Fibroblast of skin of abdomen (primary cell): ENCODE data around the gene DLGAP4.

Source experiments
- DNase-seq: peaks from one replicate; pipeline ENCODE4 v3.0.0-alpha.2; 2013

The DLGAP4 gene

GRCh38 chr20:36411861-36412454, 105.8 kb downstream of the DLGAP4 start:
- DNase-seq = no peak

DNA sequence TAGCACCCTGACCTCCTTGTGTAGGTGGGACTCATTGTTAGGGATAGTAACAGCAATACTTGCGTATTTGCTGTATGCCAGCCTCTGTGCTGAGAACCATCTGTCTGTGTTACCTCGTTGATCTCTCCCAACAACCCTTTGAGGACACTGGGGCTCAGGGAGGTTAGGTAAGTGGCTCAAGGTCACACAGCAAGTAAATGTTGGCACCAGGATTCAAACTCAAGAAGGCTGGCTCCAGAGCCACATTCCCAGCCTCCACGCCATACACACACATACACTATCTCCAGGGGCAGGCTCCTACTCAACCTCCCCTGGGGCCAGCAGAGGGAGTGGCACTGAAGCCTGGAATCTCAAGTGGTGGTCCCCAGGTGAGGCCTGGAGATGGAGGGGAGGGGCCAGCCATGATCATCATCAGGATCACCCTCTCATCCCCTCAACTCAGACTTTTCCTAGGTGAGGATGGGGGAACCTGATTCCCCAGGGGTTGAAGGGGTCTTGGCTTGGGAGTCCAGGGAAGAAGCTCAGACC, 109.4 kb downstream of the DLGAP4 start:
- no peak for DNase-seq

GRCh38 chr20:36418711-36419110, 112.6 kb downstream of the DLGAP4 start:
- DNase-seq = no peak

DNA sequence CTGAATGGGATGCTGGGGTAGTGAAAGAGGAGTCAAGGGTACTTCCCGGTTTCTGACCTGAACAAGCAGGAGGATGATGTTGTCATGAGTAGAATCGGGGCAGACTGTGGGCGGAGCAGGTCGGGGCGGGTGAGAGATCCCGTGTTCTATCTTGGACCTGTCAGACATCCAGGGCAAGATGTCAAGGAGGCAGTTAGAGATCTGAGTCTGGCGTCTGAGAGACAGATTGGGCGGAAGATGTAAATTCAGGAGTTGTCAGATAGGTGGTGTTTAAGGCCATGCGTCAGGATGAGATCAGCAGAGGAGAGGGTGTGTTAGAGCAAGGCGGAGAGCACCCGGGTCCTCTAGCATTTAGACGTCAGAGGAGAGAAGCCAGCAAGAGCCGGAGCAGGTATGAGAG, 115.5 kb downstream of the DLGAP4 start:
- DNase-seq = no peak

DNA sequence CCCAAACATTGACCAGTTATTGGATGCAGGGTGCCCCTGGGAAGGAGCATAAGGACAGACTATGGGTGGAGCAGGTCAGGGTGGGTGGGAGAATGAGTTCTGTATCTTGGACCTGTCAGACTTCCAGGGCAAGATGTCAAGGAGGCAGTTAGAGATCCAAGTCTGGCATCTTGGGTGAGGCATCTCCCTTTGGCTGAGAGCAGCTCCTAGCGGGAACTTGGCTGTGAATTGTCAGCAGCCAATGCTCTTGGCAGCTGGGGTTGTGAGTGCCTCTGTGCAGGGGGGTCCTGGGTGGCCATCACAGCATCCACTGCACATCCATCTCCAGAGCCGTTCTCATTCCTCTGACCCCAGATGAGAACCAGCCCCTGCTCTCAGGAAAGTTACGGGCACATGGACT, 118.2 kb downstream of the DLGAP4 start:
- DNase-seq = no peak

DNA sequence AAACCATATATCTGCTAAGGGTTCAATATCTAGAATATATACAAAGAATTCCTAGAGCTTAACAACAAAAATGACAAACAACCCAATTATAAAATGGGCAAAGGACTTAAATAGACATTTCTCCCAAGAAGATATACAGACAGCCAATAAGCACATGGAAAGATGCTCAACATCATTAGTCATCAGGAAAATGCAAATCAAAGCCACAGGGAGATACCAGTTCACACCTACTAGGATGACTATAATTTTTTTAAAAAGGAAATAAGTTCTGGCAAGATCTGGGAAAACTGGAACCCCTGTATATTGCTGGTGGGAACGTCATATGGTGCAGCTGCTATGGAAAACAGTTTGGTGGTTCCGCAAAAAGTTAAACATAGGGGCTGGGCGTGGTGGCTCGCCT, 119.0 kb downstream of the DLGAP4 start:
- no peak for DNase-seq

DNA sequence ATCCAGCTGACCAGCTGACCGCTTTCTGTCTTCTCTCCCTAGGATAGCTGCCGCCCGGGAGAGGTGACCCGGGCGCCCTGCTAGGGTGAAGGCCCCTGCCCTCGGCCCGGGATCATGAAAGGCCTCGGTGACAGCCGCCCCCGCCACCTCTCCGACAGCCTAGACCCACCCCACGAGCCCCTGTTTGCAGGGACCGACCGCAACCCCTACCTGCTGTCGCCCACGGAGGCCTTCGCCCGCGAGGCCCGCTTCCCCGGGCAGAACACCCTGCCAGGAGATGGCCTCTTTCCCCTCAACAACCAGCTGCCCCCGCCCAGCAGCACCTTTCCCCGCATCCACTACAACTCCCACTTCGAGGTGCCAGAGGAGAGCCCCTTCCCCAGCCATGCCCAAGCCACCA, 125.5 kb downstream of the DLGAP4 start:
- no peak for DNase-seq

DNA sequence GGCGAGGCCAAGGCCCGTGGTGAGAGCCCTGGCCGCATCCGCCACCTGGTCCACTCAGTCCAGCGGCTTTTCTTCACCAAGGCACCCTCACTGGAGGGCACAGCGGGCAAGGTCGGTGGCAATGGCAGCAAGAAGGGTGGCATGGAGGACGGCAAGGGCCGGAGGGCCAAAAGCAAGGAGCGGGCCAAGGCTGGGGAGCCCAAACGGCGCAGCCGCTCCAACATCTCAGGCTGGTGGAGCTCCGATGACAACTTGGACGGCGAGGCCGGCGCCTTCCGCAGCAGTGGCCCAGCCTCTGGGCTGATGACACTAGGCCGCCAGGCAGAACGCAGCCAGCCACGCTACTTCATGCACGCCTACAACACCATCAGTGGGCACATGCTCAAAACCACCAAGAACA, 126.0 kb downstream of the DLGAP4 start:
- DNase-seq = no peak

DNA sequence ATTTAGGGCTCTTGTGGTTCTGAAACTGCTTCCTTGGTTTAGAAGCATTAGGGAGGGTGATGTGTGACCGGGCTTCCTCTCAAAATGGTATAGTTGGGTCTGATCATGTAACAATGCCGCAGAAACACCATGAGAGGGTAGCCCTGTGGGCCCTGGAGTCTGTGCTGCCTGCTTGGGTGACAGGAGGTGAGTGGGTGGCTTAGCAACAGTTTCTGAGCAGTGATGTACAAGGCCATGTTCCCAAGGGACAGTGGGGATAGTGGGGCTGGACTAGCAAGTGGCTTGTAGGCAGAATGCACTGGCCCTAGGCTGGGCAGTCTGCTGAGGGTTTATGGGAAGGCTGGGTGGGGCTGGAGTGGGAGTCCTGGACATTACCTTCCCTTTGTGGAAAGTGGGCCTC, 128.2 kb downstream of the DLGAP4 start:
- no peak for DNase-seq

DNA sequence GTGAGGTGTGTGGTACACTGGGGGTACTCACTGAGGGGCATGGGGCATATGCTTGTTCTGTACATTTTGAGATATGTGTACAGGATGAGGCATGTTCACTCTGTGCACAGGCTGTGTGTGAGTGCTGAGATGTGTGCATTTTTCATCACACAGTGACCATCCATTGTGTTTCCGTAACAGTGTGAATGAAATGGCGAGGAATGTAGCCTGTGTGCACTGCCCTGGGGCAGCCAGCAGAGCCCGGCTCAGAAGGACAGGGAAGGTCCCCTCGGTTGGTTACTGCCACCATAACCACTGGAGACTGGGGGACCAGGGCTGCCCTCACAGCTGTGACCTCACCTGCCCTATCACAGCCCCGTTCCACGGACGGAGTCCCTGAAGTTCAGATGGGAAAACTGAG, 129.0 kb downstream of the DLGAP4 start:
- no peak for DNase-seq

DNA sequence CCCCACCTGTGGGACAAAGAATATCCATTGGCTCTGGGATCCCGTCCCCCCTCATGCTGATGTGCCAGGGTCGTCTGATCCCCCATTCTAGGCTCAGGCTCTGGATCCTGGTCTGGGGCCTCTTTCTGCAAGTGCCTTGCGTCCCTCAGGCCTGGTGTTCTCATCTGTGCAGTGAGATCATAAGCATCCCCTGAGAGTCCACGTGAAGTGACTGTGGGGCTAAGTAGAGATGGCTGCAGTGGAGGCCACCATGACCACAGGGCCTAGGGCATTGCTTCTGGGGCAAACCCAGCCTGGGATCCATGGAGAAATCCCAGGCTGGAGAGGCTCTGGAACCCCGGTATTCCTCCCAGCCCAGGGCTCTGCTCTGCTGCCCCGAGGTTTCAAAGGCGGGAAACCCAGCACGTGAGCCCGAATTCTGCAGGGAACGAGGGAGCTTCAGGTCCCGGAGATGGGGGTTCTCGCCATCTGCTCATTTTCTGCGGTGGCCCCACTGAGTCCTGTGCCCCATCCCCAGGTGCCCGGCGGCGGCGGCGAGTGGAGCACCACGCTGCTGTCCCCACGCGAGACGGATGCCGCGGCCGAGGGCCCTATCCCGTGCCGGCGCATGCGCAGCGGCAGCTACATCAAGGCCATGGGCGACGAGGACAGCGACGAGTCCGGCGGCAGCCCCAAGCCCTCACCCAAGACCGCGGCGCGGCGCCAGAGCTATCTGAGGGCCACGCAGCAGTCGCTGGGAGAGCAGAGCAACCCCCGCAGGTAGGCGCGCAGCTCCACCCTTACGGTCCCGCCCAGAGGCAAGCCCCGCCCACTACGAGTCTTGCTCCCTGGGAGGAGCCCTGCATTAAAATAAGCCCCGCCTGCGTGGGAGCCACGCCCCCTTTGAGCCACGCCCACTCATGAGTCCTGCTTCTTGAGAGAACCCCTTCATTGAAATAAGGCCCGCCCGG, 129.7 kb downstream of the DLGAP4 start:
- peak; percentile 37 for DNase-seq

DNA sequence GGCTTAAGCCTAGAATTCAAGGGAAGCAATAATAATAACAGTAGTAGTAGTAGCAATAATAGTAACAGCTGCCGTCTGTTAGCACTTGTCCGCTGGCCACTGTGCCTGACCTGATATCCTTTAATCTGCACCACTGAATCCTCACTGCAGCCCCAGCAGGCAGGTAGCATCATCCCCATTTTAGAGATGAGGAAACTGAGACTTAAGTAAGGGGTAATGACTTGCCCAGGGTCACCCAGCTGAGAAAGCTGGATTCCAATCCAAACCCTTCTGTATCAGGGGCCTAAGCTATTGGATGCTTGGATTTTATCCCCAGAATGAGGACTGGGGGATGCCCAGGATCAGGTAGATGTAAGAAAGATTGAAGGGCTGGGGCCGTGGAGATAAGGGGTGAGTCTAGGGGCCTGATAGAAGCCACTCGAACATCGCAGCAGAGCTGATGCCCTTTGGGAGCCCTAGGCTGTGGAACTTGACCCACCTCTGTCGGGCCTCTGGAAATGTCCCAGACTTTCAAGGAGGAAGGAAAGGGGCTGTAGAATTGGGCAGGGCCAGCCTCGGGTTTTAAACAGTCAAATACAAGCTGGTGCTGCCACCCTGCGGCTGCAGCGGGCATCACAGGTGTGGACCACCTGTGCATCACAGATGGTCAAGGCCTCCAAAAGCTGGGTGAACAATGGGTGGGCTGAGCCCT, 133.0 kb downstream of the DLGAP4 start:
- DNase-seq = peak; percentile 31

DNA sequence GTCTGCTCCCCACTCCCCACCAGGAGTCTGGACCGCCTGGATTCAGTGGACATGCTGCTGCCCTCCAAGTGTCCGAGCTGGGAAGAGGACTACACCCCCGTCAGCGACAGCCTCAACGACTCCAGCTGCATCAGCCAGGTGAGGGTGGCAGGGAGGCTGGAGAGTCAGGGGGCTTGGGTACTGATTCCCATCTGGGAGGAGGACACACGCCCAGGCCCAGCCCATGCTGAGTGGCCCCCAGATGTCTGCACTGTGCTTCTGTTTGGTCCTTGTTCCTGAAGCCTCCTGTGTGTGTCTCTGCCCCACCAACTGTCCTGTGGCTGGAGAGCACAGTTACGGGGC, 133.6 kb downstream of the DLGAP4 start:
- DNase-seq = no peak

DNA sequence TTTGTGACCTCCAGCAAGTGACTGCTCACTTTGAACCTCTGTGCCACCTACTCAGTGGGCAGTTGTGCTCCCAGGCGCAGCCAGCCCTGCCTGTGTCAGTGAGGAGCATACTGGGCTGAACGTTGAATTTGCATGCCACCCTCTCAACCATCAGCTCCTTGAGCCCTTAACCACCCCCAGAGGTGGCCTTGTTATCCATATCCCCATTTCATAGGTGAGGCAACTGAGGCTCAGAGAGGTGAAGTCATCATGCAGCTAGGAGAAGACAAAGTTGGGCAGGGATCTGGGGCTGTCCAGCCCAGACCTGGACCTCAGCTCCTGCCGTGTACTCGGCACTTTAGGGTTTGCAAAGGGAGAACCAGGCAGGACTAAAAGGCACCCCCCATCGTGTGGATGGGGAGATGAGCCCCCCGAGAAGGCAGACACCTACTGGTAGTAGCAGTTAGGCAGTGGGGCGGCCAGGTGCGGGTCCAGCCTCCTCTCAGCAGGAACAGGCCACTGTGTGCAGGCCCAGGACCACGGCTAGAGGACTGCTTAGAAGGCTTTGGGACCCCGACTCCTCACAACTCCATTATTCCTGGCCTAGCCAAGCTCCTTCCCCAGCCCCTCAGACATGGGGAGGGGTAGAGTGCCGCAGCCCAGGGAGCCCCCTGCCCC, 134.4 kb downstream of the DLGAP4 start:
- DNase-seq = no peak

- DNase-seq = no peak
Measured at GRCh38 chr20:36441027-36441414, 134.9 kb downstream of the DLGAP4 start.

DNA sequence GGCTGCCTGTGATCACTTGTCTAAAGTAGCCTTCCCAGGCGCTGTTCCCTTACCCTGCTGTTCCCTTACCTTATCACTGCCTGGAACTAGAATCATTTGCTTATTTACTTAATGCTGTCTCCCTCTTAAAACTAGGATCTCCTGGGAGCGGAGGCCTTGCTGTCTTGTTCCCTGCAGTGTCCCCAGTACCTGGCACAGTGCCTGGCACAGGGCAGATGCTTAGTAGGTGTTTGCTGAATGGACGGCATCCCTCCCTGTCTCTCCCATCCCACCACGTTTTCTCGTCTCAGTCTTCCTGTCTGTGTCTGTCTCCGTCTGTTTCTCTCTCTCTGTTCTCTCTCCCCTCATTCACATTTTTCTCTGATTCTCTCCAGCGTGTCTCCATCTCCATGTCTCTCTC, 135.3 kb downstream of the DLGAP4 start:
- DNase-seq = no peak

- DNase-seq = no peak
Measured at GRCh38 chr20:36445847-36446246, 139.7 kb downstream of the DLGAP4 start.

GRCh38 chr20:36446557-36446956, 140.4 kb downstream of the DLGAP4 start:
- DNase-seq = no peak

DNA sequence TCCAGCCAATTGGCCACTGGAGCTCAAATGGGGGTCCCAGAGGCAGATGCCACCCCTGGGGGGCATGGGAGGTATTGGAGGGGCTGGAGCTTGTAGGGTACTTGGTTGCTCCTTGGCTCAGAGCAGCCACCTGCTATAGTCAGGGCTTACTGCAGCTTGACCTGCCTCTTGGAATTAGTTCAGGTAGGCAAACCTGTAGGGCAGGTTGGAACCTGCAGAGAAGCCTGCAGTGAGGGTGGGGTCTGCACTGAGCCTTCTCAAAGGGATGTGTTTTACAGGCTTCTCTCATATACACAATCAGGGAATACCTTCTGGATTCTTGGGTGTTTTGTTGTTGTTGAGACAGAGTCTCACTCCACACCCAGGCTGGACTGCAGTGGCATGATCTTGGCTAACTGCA, 141.0 kb downstream of the DLGAP4 start:
- no peak for DNase-seq

DNA sequence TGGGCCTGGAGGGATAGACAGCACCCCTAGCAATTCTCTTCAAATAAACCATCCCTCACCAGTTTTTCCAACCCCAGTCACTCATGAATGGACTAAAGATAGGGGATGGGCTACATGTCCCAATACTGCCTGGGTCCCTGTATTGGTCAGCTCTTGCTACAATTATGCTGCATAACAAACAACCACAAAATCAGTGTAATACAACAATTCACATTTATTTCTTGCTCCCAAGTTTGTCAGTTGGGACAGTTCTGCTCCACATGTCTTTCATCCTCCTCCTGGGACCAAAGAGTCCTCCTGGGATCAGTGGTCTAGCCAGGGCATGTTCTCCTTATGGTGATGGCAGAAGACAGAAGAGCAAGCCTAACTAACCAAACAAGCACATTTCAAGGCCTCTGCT, 143.5 kb downstream of the DLGAP4 start:
- no peak for DNase-seq

- no peak for DNase-seq
Measured at GRCh38 chr20:36454332-36454697, 148.2 kb downstream of the DLGAP4 start.

- no peak for DNase-seq
Measured at GRCh38 chr20:36454698-36455427, 148.7 kb downstream of the DLGAP4 start.
